ENCODE measurements around the gene ANKRD13A.
A peak's percentile ranks its signal among the peaks of the same experiment; 100 is the strongest.
"Not testable (repeated sequence)": the region's sequence is repeated elsewhere in the genome, so short reads cannot be mapped to it uniquely, and the experiment has no call there.

ANKRD13A gene

GRCh38 chr12:109986236-109986635 lies 13.0 kb upstream of the ANKRD13A start:
- DNase-seq: not testable (repeated sequence)

DNA sequence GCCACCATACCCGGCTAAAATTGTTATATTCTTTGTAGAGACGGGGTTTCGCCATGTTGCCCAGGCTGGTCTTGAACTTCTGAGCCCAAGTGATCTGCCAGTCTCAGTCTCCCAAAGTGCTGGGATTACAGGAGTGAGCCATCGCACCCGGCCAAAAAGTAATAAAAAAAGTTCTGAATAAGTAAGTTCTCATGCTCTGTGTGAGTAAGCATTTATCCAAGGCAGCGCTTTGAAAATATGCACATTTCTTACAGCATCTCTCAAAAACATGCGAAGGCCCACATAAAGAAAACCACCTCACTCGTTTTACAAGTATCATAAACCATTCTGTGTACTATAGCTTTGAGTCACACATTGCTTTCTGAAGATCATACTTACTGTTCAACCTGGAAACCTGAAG lies 11.6 kb upstream of the ANKRD13A start:
- no peak for DNase-seq

DNA sequence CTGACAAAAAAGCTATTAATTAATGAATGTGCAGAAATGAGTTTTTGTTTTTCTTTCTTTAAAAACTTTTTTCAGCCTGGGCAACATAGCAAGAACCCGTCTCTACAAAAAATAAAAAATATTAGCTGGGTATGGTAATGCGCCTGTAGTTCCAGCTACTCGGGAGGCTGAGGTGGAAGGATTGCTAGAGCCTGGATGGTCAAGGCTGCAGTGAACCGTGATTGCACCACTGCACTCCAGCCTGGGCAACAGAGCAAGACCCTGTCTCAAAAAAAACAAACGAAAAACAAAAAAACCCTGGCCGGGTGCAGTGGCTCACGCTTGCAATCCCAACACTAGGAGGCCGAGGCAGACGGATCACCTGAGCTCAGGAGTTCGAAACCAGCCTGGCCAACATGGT lies 11.0 kb upstream of the ANKRD13A start:
- DNase-seq: no peak

- no peak for DNase-seq
Observed at GRCh38 chr12:109988903-109989302, 10.3 kb upstream of the ANKRD13A start.

GRCh38 chr12:109989380-109989779 lies 9.8 kb upstream of the ANKRD13A start:
- no peak for DNase-seq

GRCh38 chr12:109991586-109991985 lies 7.6 kb upstream of the ANKRD13A start:
- no peak for DNase-seq

DNA sequence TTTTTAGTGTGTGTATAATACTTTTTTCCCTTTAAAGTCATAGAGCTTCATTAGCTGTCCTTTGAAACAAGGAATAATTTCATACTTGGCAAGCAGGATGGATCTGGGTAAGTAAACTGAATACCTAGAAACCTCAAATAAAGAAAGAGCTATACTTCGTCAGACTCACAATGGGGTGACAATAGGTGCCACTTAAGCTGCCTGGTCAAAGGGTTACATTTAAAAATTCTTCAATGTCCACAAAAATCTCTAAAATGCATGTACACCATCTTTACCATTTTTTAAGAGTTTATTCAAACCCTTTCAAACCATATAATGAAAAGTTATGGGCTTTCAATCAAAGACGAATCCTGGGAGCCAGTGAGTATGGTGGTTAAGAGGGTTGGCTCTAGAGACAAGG lies 6.1 kb upstream of the ANKRD13A start:
- no peak for DNase-seq

- DNase-seq: peak in 1 of 2 donors; percentile 60
Observed at GRCh38 chr12:109994401-109995175, 4.6 kb upstream of the ANKRD13A start.

DNA sequence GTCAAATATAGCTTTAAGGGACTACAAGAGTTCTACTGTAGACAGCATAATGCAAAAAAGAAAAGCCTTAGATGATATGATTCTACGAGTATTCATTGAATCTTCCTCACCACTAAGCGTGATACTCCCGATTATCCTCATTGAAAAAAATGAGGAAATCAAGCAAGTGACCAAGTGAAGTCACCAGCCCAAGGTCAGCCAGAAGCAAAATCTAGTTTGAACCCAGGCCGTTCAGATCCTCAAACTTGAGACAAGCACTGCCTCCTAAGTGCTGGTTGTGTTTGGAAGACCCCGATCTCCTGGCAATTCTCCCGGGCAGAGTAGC lies 3.9 kb upstream of the ANKRD13A start:
- DNase-seq: no peak

GRCh38 chr12:109995686-109996482 lies 3.3 kb upstream of the ANKRD13A start, which contains the start of gene GIT2:
GIT2 (minus strand) TSS chr12:109996368; CDS start chr12:109996224, 144 bp downstream.
- peak; percentile 95 for DNase-seq

DNA sequence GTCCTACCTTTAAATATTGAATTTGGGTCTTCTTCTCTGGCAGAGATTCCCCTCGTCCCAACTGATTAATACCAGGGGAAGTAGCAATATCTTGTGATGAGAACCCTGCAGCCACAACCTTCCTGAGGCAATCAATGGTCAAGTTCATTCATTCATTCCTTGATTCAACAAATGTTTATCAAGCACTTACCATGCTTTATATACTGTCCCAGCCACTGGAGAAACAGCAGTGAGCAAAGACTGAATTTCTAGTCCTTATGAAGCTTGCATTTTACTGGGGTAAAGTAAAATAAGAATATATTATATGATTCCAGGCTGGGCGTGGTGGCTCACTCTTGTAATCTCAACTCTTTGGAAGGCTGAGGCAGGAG lies 2.8 kb upstream of the ANKRD13A start:
- no peak for DNase-seq

DNA sequence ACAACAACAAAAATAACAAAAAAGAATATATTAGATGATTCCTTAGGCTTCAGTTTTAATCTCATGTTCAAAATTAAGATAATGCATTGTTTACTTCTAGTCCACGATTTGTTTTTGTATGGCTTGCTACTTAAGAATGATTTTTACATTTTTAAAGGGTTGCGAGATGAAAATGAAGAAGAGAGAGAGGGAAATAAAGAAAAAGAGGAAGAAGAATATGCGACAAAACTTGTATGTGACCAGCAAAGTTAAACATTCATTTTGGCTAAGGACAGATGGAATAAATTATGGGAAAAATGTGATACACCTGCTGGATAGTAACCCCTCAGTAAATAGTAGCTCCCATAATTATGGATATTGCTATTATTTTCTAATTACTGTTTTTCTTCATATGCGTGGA lies 1.8 kb upstream of the ANKRD13A start:
- DNase-seq: no peak

DNA sequence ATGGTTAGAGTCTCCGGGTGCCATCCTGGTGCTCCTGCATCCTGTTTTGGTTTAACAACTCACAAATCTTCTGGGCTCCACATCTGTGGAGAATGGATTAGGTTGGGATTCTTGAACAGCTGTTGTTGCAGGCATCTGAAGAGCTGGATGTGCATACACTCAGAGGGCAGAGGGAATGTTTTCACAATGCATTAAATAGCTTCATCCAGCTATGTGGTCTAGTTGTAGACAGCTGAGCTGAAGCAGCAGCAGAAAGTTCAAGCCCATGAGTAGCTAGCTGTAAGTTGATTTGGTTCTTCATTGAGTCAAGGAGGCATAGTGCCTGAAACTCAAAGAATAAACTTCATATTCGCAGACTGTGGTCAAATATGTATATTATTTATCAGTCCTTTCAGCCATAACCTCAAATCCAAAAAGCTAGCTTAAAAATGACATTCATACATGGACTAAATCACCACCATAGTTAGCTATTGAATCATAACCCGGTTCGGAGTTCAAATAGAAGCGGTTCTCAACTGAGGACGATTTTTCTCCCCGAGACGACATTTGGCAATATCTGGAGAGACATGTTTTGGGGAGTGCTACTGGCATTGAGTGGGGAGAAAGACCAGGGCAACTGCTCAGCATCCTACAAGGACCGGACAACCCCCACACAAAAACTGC lies 858 bp upstream of the ANKRD13A start:
- no peak for DNase-seq

DNA sequence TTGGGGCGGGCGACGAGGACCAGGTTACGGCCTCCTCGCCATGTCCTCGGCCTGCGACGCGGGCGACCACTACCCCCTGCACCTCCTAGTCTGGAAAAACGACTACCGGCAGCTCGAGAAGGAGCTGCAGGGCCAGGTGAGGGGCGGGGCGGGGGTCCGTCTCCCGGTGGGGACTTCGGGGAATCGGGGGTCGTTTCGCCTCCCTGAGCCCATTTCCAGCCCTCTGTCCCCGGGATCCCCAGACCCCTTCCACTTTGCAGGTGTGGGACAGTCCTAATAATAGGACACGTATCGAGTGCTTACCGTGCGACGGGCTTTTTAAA lies 380 bp downstream of the ANKRD13A start:
- no peak for DNase-seq

- peak; percentile 19 to 27 for DNase-seq
Observed at GRCh38 chr12:109999983-110000505, 814 bp downstream of the ANKRD13A start.

- DNase-seq: no peak
Observed at GRCh38 chr12:110001596-110001995, 2.4 kb downstream of the ANKRD13A start.

GRCh38 chr12:110002676-110003515 lies 3.7 kb downstream of the ANKRD13A start:
- no peak for DNase-seq

GRCh38 chr12:110004598-110004997 lies 5.4 kb downstream of the ANKRD13A start:
- peak in 1 of 2 donors; percentile 27 for DNase-seq

DNA sequence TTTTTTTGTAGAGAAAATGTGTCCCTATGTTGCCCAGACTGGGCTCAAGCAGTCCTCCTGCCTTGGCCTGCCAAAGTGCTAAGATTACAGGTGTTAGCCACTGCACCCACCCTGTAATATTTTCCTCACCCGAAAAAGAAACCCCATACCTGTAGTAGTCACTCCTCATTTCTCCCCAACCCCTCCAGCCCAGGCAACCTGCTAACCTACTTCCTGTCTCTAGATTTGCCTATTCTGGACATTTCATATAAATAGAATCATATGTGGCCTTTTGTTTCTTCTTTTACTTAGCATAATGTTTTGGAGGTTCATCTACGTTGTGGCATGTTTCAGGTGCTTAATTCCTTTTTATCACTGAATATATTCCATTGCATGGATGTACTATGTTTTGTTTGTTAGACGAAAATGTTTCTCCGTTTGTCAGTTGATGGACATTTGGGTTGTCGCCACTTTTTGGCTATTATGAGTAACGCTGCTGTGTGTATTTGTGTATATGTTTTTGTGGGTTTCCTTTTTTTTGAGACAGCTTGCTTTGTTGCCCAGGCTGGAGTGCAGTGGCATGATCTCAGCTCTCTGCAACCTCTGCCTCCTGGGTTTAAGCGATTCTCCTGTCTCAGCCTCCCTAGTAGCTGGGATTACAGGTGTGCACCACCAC lies 6.2 kb downstream of the ANKRD13A start:
- peak in 1 of 2 donors; percentile 37 for DNase-seq

- DNase-seq: no peak
Observed at GRCh38 chr12:110006115-110006514, 6.9 kb downstream of the ANKRD13A start.

GRCh38 chr12:110007881-110008280 lies 8.7 kb downstream of the ANKRD13A start:
- peak in 1 of 2 donors; percentile 31 for DNase-seq

All from CD4-positive, alpha-beta T cell treated with Interleukin-4 for 1 hour (primary cell).